ENCODE results near the gene HSPA4.
"Not testable (repeated sequence)": the region's sequence is repeated elsewhere in the genome, so short reads cannot be mapped to it uniquely, and the experiment has no call there.

Gene HSPA4

DNA sequence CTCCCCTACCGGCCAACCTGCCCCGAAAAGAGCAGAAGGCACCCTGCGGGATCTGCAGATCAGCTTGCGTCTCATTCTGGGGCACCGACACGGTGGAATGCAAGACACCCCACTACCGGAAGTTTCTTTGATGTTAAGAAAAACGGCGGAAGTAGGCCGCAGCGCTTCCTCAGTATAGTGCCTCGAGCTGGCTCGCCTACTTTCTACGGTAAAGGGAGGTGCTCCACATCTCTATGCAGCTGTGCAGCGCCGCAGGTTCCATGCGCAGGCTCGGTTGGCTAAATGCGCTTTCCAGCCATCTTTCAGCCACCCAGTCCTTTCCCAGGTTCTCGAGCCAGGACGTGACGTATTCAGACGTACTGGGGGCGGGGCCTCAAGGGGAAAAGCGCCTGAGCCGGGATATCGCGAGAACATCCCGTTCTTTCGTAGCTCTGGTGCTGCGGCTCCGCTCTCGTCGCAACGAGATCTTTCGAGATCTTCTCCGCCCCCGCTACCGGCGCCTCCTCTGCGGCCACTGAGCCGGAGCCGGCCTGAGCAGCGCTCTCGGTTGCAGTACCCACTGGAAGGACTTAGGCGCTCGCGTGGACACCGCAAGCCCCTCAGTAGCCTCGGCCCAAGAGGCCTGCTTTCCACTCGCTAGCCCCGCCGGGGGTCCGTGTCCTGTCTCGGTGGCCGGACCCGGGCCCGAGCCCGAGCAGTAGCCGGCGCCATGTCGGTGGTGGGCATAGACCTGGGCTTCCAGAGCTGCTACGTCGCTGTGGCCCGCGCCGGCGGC lies at the start of gene HSPA4:
TSS of gene HSPA4 (plus strand) at position 472 of the 775 bp plus-strand sequence. CDS start at position 710, 238 bp downstream.
- in situ Hi-C loops (cut with HindIII; ENCODE audit: low sequenced_read_pairs) = no loop called here
- DNase-seq (ENCODE audit: low read depth) = peak; percentile 98
- peak within 1 kb of the TSS; percentile 97 for H3K4me3 ChIP-seq (ENCODE audit: low read depth, low read length)
- TF ChIP-seq, protein P1, sequence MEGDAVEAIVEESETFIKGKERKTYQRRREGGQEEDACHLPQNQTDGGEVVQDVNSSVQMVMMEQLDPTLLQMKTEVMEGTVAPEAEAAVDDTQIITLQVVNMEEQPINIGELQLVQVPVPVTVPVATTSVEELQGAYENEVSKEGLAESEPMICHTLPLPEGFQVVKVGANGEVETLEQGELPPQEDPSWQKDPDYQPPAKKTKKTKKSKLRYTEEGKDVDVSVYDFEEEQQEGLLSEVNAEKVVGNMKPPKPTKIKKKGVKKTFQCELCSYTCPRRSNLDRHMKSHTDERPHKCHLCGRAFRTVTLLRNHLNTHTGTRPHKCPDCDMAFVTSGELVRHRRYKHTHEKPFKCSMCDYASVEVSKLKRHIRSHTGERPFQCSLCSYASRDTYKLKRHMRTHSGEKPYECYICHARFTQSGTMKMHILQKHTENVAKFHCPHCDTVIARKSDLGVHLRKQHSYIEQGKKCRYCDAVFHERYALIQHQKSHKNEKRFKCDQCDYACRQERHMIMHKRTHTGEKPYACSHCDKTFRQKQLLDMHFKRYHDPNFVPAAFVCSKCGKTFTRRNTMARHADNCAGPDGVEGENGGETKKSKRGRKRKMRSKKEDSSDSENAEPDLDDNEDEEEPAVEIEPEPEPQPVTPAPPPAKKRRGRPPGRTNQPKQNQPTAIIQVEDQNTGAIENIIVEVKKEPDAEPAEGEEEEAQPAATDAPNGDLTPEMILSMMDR (IDR thresholded peaks at IDR 0.05; ENCODE audit: low read depth, low read length, missing control alignments) = no peak

GRCh38 chr5:133006653-133007052 lies 45.2 kb upstream of the HSPA4 start:
- no peak for DNase-seq (ENCODE audit: low read depth)
- in situ Hi-C loops (cut with HindIII; ENCODE audit: low sequenced_read_pairs) = loop anchor here (5.0 kb wide), 1 partner anchor 44 kb away; the partner anchor contains the start of gene AFF4

GRCh38 chr5:133008455-133008854 lies 43.4 kb upstream of the HSPA4 start:
- DNase-seq (ENCODE audit: low read depth); H3K4me3 ChIP-seq (ENCODE audit: low read depth, low read length): not testable (repeated sequence)
- in situ Hi-C loops (cut with HindIII; ENCODE audit: low sequenced_read_pairs) = loop anchor here (5.0 kb wide), 1 partner anchor 46 kb away; the partner anchor contains the start of gene AFF4

More at GRCh38 chr5:133006653-133007052, 45.2 kb upstream of the HSPA4 start:
- TF ChIP-seq, protein P1 (IDR thresholded peaks at IDR 0.05; ENCODE audit: low read depth, low read length, missing control alignments) = no peak
- H3K4me3 ChIP-seq (ENCODE audit: low read depth, low read length) = no peak overlapping the region

DNA sequence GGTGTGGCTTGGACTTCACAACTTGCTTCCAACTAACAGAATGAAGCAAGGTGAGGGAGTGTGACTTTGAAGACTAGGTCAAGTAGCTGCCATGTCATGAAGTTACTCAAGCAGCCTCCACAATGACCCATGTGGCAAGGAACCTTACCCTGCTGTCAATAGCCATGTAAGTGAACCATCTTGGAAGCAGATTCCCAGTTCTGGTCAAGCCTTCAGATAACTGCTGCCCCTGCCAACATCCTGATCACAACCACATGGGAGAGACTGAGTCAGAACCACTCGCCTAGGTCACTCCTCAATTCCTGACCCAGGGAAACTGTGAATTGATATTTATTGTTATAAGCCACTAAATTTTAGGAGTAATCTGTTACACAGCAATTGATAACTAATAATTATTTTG lies 36.3 kb upstream of the HSPA4 start:
- DNase-seq (ENCODE audit: low read depth) = no peak
- TF ChIP-seq, protein P1 (IDR thresholded peaks at IDR 0.05; ENCODE audit: low read depth, low read length, missing control alignments) = no peak
- in situ Hi-C loops (cut with HindIII; ENCODE audit: low sequenced_read_pairs) = no loop called here
- no peak overlapping the region for H3K4me3 ChIP-seq (ENCODE audit: low read depth, low read length)

GRCh38 chr5:133017964-133018363 lies 33.8 kb upstream of the HSPA4 start:
- no peak for DNase-seq (ENCODE audit: low read depth)
- TF ChIP-seq, protein P1 (IDR thresholded peaks at IDR 0.05; ENCODE audit: low read depth, low read length, missing control alignments) = no peak
- in situ Hi-C loops (cut with HindIII; ENCODE audit: low sequenced_read_pairs) = no loop called here
- H3K4me3 ChIP-seq (ENCODE audit: low read depth, low read length) = no peak overlapping the region

GRCh38 chr5:133019471-133019870 lies 32.3 kb upstream of the HSPA4 start:
- H3K4me3 ChIP-seq (ENCODE audit: low read depth, low read length); in situ Hi-C loops (cut with HindIII; ENCODE audit: low sequenced_read_pairs); DNase-seq (ENCODE audit: low read depth): not testable (repeated sequence)

DNA sequence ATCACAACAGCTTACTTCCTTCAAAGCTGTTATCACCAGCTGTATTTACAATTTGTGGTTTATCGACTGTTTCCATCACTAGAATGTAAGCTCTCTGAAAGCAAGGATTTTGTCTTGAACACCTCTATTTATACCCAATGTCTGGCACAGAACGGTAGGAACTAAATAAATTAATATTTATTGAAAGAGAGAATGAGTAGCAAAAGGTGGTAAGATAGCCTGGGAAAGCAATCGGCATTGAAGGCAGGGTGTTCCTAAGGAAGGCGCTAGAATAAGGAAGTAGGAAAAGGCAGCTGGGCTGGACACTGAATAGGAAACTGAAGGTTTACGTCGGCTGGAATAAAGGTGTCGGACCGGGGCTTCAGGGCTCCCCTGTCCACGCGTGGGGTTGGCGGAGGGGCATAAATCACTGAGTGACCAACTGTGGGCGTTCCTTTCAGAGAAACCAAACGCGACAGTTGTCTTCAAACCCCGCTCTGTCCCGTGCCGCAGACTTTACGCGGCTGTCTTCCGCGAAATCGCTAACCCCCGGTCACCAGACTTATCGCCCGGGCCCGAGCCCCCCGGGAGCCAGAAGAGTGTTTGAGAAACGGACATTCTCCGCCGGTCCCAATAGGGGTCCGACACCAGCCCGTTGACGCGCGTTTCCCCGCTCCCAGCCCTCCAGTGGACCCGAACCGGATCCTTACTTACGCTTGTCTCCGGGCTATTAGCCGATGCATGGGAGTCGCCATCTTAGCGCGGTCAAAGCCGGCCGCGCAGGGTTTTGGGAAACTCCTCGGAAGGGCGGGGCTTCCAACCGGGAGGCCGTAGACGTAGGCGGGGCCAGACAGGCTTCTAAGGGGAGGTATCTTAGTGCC lies 25.8 kb upstream of the HSPA4 start, which contains the start of gene ZCCHC10:
TSS of gene ZCCHC10 (minus strand) at position 746 of the 860 bp plus-strand sequence. CDS start at position 734, 12 bp downstream.
- TF ChIP-seq, protein P1 (IDR thresholded peaks at IDR 0.05; ENCODE audit: low read depth, low read length, missing control alignments) = no peak
- in situ Hi-C loops (cut with HindIII; ENCODE audit: low sequenced_read_pairs) = no loop called here
- peak within 1 kb of the TSS; percentile 62 for H3K4me3 ChIP-seq (ENCODE audit: low read depth, low read length)
- DNase-seq (ENCODE audit: low read depth) = peak; percentile 87
